GM18508 (cell line): ENCODE measurements around the gene MUC13.

Experiments used
- ATAC-seq: cut with Tn5 transposase; IDR thresholded peaks from one replicate; pipeline ENCODE4 v1.9.1; 2021; ENCODE audit warnings: moderate number of reproducible peaks; ENCODE audit not compliant: insufficient read depth, unreplicated experiment

Gene MUC13

GRCh38 chr3:124881976-124882697 lies 52.4 kb downstream of the MUC13 start:
- ATAC-seq: no peak

- no peak for ATAC-seq
Observed at GRCh38 chr3:124879337-124879680, 55.2 kb downstream of the MUC13 start.

GRCh38 chr3:124878561-124879336 lies 55.8 kb downstream of the MUC13 start:
- no peak for ATAC-seq

GRCh38 chr3:124877674-124878073 lies 56.9 kb downstream of the MUC13 start:
- ATAC-seq: no peak

- ATAC-seq: no peak
Observed at GRCh38 chr3:124876401-124876878, 58.1 kb downstream of the MUC13 start.

- ATAC-seq: no peak
Observed at GRCh38 chr3:124873226-124873625, 61.3 kb downstream of the MUC13 start.

GRCh38 chr3:124867511-124867910 lies 67.0 kb downstream of the MUC13 start:
- no peak for ATAC-seq

GRCh38 chr3:124862006-124862405 lies 72.5 kb downstream of the MUC13 start:
- no peak for ATAC-seq

- ATAC-seq: no peak
Observed at GRCh38 chr3:124861041-124861440, 73.5 kb downstream of the MUC13 start.

GRCh38 chr3:124860599-124860998 lies 74.0 kb downstream of the MUC13 start:
- no peak for ATAC-seq

- ATAC-seq: no peak
Observed at GRCh38 chr3:124859025-124859424, 75.5 kb downstream of the MUC13 start.

- no peak for ATAC-seq
Observed at GRCh38 chr3:124858275-124858674, 76.3 kb downstream of the MUC13 start.

- no peak for ATAC-seq
Observed at GRCh38 chr3:124856677-124857076, 77.9 kb downstream of the MUC13 start.
